Muscle of leg (tissue), 11 donors: ENCODE results near the gene MYO1E. TPM values are rescaled to one million over a fixed set of nuclear protein-coding genes. Genes with fewer than 3 reads are reported as not detected.

ENCODE experiments used
- DNase-seq: peaks from one replicate; pipeline ENCODE4 v3.0.0; 2013
- H3K27ac ChIP-seq: one replicate; pipeline ENCODE4 v1.5.1; 2013; ENCODE audit warnings: mild to moderate bottlenecking, low read length, control low read depth
- H3K27me3 ChIP-seq: one replicate; pipeline ENCODE4 v1.6.1; 2013; ENCODE audit warnings: low read length; ENCODE audit not compliant: control insufficient read depth, insufficient read depth
- H3K36me3 ChIP-seq: one replicate; pipeline ENCODE4 v1.6.1; 2013; ENCODE audit warnings: low read length; ENCODE audit not compliant: control insufficient read depth, insufficient read depth
- H3K4me1 ChIP-seq: one replicate; pipeline ENCODE4 v1.6.1; 2013; ENCODE audit warnings: low read length; ENCODE audit not compliant: control insufficient read depth, insufficient read depth
- H3K4me3 ChIP-seq: one replicate; pipeline ENCODE4 v1.5.1; 2013; ENCODE audit warnings: low read length, control low read depth
- H3K9me3 ChIP-seq: replicated peaks from 2 replicates; pipeline ENCODE4 v1.6.1; 2013; ENCODE audit warnings: low read depth, low read length; ENCODE audit not compliant: control insufficient read depth
- WGBS: methylation state at CpG from one replicate; pipeline ENCODE4 v1.1.5; 2013; ENCODE audit warnings: missing lambda C conversion rate; ENCODE audit not compliant: insufficient coverage; 5-methylcytosine and 5-hydroxymethylcytosine counted together
- polyA plus RNA-seq, 8 donors: library from polyadenylated mRNA; unstranded; fragments of 120-200 nt; gene quantifications; one replicate each; pipeline versions ENCODE4 v1.2.1 to v1.2.3, GENCODE V29; 2013; ENCODE audit warnings: inconsistent platforms in 1 of 8, low replicate concordance in 1 of 8; ENCODE audit not compliant: insufficient read length in 8 of 8, insufficient read depth in 1 of 8
- total RNA-seq: library from RNA; stranded (reverse); fragments of 120-200 nt; gene quantifications from one replicate; pipeline ENCODE4 v1.2.4, GENCODE V29; 2013

Gene MYO1E
- total and polyA plus RNA-seq, 9 donors = 30.2 to 44.0 (median 36.1) TPM

DNA sequence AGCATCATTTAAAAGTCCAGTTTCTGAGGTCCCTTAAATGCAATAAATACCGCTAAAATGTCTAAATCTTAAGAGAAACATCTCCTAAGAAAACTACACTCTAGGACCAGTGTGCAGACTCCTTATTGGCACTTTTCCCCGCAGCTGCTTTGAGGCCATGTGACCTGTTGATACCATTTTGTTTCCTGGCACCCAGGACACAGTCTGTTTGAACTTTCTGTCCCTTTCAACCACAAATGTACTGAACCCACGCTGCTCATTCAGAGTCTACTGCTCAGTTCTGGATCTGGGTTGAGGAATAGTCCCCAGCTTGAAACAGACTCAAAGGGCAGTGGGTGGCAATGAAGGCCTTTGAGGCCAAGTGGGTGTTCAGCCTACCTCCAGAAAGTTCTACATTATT, 148.9 kb downstream of the MYO1E start:
- no peaks in the 10 kb centered on the region for H3K27me3 ChIP-seq
- 88% methylated on average over 2 of the region's 3 CpGs for WGBS
- H3K9me3 ChIP-seq = no peaks in the 10 kb centered on the region
- H3K4me3 ChIP-seq = no peak overlapping the region
- no peak for DNase-seq
- H3K27ac ChIP-seq = no peak overlapping the region
- peaks cover 3% of the 10 kb centered on the region for H3K4me1 ChIP-seq
- peaks cover 3% of the 10 kb centered on the region for H3K36me3 ChIP-seq

DNA sequence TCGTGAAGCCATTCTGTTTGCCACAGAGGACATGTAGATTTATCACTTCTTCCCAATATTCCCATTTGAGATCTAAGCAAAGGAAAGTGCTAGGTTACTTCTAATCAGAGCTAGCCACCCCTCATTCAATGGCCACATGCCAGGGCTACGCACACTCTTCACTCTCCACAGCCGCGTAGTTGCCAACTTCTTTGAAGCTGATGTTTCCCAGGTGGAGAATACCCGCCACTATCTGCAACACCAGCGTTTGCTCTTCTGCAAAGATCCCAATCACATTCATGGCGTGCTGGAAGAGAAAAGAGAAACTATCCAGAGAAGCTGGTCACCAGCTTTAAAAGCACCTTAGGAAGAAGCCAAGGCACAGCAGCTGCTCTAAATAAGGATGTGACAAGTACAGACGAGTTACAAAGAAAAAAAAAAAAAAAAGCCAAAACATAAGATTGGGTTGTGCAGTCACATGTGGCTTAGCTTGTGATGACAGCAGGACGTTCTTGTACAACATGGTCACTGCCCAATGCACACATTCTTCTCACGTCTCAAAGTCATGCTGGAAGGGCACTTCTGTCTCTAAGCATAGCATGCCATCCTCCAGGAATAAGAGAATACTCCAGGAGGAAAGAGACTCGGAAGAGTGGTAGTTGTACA, 149.6 kb downstream of the MYO1E start:
- Histone ChIP-seq H3K27ac (no peak overlapping the region), H3K9me3 (no peaks in the 10 kb centered on the region), H3K27me3 (no peaks in the 10 kb centered on the region), H3K4me3 (no peak overlapping the region), H3K4me1 (peaks cover 3% of the 10 kb centered on the region), H3K36me3 (peaks cover 3% of the 10 kb centered on the region)
- DNase-seq = no peak
- 90% methylated on average over 7 of the region's 11 CpGs for WGBS

DNA sequence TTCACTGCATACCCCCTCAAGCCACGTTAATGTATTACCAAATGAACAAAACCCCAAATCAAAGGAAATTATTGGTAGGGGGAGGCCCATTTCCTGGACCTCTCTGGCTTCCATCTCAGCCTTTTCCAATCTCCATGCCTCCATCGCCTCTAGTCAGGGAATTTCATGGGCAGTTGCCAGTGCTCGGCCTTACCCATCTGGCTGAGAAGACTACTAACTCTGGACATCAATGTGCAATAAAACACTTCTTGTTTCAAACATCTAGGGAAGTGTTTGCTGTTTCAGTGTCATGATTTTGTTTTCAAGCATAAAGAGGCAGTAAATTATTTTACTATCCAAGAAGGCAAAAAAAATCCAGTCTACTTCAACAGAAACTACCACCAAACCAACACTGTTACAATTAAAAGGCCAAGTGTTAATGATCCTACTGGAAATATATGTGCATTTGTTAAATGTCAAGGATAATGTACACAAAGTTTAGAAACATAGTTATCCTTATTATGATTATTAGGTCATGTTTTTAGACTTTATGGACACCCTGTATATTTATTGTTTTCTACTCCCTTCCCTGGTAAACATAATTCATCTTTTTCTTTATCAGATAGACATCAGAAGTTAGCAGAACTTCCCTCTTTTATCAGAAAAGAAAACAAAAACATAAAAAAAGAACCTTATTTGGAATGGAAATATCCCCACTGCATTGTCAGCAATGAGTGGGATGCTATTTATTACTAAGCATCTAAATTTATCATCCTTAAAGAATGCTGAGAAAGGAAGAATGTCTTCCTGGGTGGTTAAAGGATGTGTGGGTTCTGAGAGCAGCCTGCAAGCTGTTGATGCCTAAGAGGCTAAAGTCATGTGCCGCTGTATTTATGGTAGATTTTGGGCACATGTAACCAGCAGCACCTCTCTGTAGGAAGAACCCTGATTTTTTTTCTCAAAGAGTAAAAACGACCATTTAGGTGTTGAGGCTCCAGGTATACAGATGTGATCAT, 150.9 kb downstream of the MYO1E start:
- Histone ChIP-seq H3K4me3 (no peak overlapping the region), H3K27me3 (no peaks in the 10 kb centered on the region), H3K4me1 (peaks cover 3% of the 10 kb centered on the region), H3K36me3 (peaks cover 8% of the 10 kb centered on the region), H3K27ac (no peak overlapping the region), H3K9me3 (no peaks in the 10 kb centered on the region)
- WGBS = 83% methylated on average over 1 of the region's 5 CpGs
- DNase-seq = peak; percentile 52

DNA sequence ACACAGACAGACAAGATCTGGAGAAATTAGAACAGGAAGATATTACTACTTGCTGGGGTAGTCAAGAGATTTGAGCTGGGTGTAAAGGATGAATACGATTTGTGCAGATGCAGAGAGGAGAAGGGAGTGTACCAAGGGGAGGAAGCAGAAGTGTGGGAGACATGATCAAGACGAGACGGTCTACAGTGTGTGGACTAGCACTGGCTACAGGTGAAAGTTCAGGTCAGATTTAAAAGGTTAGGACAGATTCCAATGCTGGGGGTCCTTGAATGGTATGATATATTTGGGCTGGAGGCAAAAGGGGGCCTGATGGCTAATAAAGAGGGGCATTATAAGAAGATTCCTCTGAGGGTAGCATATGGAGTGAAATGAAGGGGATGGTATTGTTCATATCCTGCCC, 154.0 kb downstream of the MYO1E start:
- no peak for DNase-seq
- Histone ChIP-seq H3K36me3 (peaks cover 11% of the 10 kb centered on the region), H3K27me3 (no peaks in the 10 kb centered on the region), H3K9me3 (no peaks in the 10 kb centered on the region), H3K4me1 (peaks cover under 1% of the 10 kb centered on the region), H3K27ac (no peak overlapping the region), H3K4me3 (no peak overlapping the region)
- WGBS = 83% methylated on average over 3 of the region's 3 CpGs

DNA sequence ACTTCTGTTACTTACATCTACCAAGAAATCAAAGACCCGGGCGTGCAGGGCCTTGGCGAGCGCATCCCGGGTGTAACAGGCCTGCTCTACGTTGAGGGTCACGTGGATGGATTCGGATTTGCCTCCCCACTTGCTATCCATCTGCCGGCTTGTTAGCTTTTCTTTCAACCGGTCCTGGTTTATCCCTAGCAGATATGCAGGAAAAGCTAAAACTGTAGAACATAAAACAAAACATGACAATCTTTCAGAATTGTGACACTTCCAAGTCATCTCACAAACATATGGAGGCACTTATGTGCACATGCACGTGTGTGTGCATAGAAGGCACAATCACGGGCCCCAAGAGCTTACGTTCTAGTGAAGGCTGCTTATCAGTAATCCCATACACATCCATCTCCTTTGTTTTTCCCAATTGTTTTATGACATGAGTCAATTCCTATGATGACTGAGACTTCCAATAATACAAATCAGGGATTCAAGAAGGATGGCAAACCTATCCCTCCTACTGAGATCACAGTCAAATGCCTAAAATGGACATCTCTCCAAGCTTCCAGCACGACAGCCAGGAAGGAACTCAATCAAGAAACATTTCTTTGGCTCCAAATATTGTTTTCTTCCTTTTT, 154.7 kb downstream of the MYO1E start:
- Histone ChIP-seq H3K36me3 (peaks cover 11% of the 10 kb centered on the region), H3K27ac (no peak overlapping the region), H3K9me3 (no peaks in the 10 kb centered on the region), H3K4me1 (no peaks in the 10 kb centered on the region), H3K27me3 (no peaks in the 10 kb centered on the region), H3K4me3 (no peak overlapping the region)
- 88% methylated on average over 13 of the region's 14 CpGs for WGBS
- no peak for DNase-seq

DNA sequence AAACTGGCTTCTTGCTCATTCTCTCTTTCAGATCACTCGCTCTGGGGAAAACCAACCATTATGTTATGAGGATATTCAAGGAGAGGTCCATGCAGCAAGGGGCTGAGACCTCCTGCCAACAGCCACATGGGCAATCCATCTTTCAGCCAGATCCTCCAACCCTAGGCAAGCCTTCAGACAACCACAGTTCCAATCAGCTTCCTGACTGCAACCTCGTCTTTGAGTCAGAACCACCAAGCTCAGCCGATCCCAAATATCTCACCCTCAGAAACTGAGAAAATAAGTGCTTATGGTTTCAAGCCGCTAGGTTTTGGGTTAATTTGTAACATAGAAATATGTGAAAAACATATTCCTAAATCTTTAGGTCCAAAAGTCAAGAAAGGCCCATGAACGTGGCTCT, 155.8 kb downstream of the MYO1E start:
- H3K36me3 ChIP-seq = peaks cover 14% of the 10 kb centered on the region
- no peaks in the 10 kb centered on the region for H3K4me1 ChIP-seq
- no peak for DNase-seq
- H3K27ac ChIP-seq = no peak overlapping the region
- no peak overlapping the region for H3K4me3 ChIP-seq
- no peaks in the 10 kb centered on the region for H3K27me3 ChIP-seq
- whole genome bisulfite sequencing = no CpG with 5 or more reads among the region's 5 CpGs
- no peaks in the 10 kb centered on the region for H3K9me3 ChIP-seq

DNA sequence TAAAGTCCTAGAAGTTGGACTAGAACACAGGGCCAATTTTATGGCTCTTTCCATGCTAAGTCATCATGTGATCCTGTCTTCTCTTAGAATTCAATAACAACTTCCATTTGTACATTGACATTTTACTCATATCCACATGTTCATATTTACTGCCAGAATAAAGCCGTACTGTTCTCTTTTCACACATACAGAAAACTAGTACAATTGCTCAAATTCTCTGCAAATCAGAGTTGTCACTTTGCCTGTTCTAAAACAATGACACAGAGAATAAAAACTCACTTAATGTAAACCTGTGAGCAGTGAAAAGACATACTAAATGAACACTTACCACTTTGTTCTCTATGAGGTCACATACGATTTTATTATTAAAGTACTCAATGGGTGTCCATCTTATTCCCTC, 162.5 kb downstream of the MYO1E start:
- H3K4me3 ChIP-seq = no peak overlapping the region
- no peak for DNase-seq
- 100% methylated on average over 1 of the region's 2 CpGs for WGBS
- H3K9me3 ChIP-seq = no peaks in the 10 kb centered on the region
- H3K4me1 ChIP-seq = no peaks in the 10 kb centered on the region
- peaks cover 29% of the 10 kb centered on the region for H3K36me3 ChIP-seq
- H3K27ac ChIP-seq = no peak overlapping the region
- no peaks in the 10 kb centered on the region for H3K27me3 ChIP-seq

DNA sequence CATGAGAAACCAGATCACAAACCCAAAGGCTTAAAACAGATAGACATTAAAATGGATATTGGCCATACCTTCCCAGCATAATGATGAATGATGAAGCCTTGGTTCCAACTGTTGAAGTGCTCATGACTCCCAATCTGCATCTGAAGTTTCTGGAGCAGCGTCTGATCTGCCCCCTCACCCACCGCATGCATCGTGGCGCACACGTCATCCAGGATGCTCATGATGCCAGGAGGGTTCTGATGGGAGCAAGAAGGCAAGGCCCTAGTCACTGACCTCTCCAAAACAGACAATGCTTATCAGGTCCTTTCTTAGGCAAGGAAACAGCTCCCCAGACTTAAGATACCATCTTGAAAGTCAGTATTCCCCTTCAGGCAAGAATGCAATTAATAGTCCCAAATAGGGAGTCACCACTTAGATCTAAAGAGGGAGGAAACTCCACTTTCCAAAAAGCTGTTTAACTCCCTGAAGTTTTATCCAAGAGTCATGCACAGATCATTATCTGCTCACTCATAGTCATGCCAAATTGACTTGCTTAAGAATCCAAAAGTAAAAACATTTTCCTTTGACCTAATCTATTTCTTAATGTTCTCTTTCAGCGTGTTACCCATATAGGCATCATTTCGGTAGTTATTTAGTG, 163.9 kb downstream of the MYO1E start:
- peaks cover 40% of the 10 kb centered on the region for H3K36me3 ChIP-seq
- DNase-seq = no peak
- WGBS = 86% methylated on average over 5 of the region's 7 CpGs
- H3K4me3 ChIP-seq = no peak overlapping the region
- no peaks in the 10 kb centered on the region for H3K27me3 ChIP-seq
- H3K9me3 ChIP-seq = no peaks in the 10 kb centered on the region
- H3K27ac ChIP-seq = no peak overlapping the region
- H3K4me1 ChIP-seq = no peaks in the 10 kb centered on the region

DNA sequence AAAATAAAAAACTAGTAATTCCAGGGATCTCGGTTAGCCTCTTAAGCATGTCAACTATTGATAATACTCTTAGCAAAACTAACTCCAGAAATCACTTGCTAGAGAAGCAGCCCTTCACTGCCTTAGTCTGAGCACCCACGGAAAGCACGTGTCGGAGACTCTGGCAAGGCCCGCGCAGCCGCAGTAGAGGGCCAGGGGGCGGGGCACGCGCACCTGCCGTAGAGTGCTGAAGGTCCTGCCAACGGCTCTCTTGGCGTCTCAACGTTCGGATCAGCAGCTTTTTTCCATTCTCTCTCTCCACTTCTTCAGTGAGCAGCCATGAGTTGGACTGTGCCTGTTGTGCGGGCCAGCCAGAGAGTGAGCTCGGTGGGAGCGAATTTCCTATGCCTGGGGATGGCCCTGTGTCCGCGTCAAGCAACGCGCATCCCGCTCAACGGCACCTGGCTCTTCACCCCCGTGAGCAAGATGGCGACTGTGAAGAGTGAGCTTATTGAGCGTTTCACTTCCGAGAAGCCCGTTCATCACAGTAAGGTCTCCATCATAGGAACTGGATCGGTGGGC, 166.0 kb downstream of the MYO1E start, which contains the start of gene LDHAL6B:
LDHAL6B (plus strand) TSS at position 221 of the 561 bp plus-strand sequence; CDS start at position 319, 98 bp downstream.
- no peak within 1 kb of the TSS for H3K4me3 ChIP-seq
- no peak within 1 kb of the TSS for H3K27ac ChIP-seq
- no peaks in the 10 kb centered on the region for H3K9me3 ChIP-seq
- no peak for DNase-seq
- peaks cover 2% of the 10 kb centered on the region for H3K4me1 ChIP-seq
- H3K27me3 ChIP-seq = no peaks in the 10 kb centered on the region
- peaks cover 53% of the 10 kb centered on the region for H3K36me3 ChIP-seq
- 92% methylated on average over 26 of the region's 30 CpGs for WGBS
